T-helper 17 cell (primary cell): ENCODE results near the gene HBS1L. TPM values are rescaled to one million over a fixed set of nuclear protein-coding genes. Genes with fewer than 3 reads are reported as not detected.

ENCODE experiments used
- ATAC-seq: fragments of 150-1000 bp; cut with Tn5 transposase; 2 replicates; pipeline ENCODE4 v1.10.0; 2021; ENCODE audit warnings: mild to moderate bottlenecking, moderate library complexity
- DNase-seq, 3 donors: peaks; one replicate each; pipeline versions ENCODE4 v3.0.0 to v3.0.0-alpha.2; 2020 to 2021
- H3K9me3 ChIP-seq: one replicate; pipeline ENCODE4 v1.7.0; 2013; ENCODE audit warnings: low read length, mild to moderate bottlenecking; ENCODE audit not compliant: control insufficient read depth, poor library complexity, severe bottlenecking
- H3K27ac Mint-ChIP-seq: one replicate; pipeline ENCODE4 v1.8.0; 2022; ENCODE audit warnings: mild to moderate bottlenecking, moderate library complexity, mixed read lengths
- H3K27me3 Mint-ChIP-seq: one replicate; pipeline ENCODE4 v1.8.0; 2022; ENCODE audit warnings: mixed read lengths
- H3K36me3 Mint-ChIP-seq: one replicate; pipeline ENCODE4 v1.8.0; 2022; ENCODE audit warnings: low read depth, mixed read lengths
- H3K4me1 Mint-ChIP-seq: one replicate; pipeline ENCODE4 v1.8.0; 2022; ENCODE audit warnings: mild to moderate bottlenecking, mixed read lengths
- H3K4me3 Mint-ChIP-seq: one replicate; pipeline ENCODE4 v1.8.0; 2022; ENCODE audit warnings: mild to moderate bottlenecking, moderate library complexity, mixed read lengths
- total RNA-seq, 4 donors: library from RNA in 2 of 4; stranded (reverse) in 2 of 4; gene quantifications; one replicate each; pipeline ENCODE4 v1.2.3 and lab custom pipeline; 2022 to 2026

The HBS1L gene
- total RNA-seq, 2 donors from 2014 or later = 72.1 to 94.0 TPM

DNA sequence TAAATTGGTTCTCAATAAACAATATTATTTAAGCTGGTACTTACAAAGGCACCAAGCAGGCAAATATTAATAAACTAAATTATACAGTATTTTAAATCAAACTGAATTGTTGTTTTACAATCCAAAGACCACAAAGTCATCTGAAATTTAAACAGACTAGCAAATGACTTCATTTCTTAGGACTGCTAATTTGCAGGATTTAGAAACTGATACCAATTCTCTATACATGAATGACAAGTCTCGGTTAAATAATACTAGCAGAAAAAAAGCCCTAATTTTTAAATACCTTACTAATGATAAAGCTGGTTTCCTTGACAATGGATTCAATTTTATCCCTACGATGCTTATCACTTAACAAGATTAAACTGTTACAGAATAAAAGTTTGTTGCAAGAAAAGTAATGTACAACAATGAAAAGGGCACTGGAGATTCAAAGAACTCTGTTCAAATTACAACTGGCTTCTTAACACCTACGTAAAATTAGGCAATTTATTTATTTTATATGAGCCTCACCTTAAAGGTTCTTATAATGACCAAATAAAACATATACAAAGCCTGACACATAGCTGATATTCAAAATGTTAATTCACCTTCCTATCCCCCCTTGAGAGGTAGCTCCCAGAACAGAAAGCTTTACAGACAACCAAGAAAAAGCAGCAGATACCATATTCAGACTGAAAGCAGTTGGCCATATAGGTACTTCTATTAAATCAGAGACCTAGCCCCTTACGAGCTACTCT, 33.1 kb downstream of the HBS1L start:
- Mint-ChIP-seq H3K27ac (peak overlapping the region; percentile 6), H3K27me3 (no peaks in the 10 kb centered on the region), H3K36me3 (peaks cover 7% of the 10 kb centered on the region), H3K4me1 (peaks cover 25% of the 10 kb centered on the region), H3K4me3 (no peak overlapping the region)
- no peaks in the 10 kb centered on the region for H3K9me3 ChIP-seq
- ATAC-seq (no peak), DNase-seq (no peak)

- no peaks in the 10 kb centered on the region for H3K9me3 ChIP-seq
- Mint-ChIP-seq H3K27ac (no peak overlapping the region), H3K27me3 (no peaks in the 10 kb centered on the region), H3K4me3 (no peak overlapping the region), H3K4me1 (peaks cover 21% of the 10 kb centered on the region), H3K36me3 (peaks cover 3% of the 10 kb centered on the region)
- DNase-seq = no peak
- no peak for ATAC-seq
These were observed 35.7 kb downstream of the HBS1L start for GRCh38 chr6:135018941-135019340.

- Mint-ChIP-seq H3K36me3 (peaks cover 3% of the 10 kb centered on the region), H3K27me3 (no peaks in the 10 kb centered on the region), H3K4me1 (peaks cover 28% of the 10 kb centered on the region), H3K27ac (no peak overlapping the region), H3K4me3 (no peak overlapping the region)
- H3K9me3 ChIP-seq = no peaks in the 10 kb centered on the region
- no peak for DNase-seq
- ATAC-seq = no peak
These were observed 36.6 kb downstream of the HBS1L start for GRCh38 chr6:135018052-135018451.

- H3K27me3 Mint-ChIP-seq = no peaks in the 10 kb centered on the region
- peak; percentile 87 for ATAC-seq
- H3K36me3 Mint-ChIP-seq = peaks cover 5% of the 10 kb centered on the region
- peak overlapping the region; percentile 92 for H3K27ac Mint-ChIP-seq
- H3K4me3 Mint-ChIP-seq = peak overlapping the region; percentile 16
- no peak for DNase-seq
- peaks cover 34% of the 10 kb centered on the region for H3K4me1 Mint-ChIP-seq
- no peaks in the 10 kb centered on the region for H3K9me3 ChIP-seq
These were observed 40.2 kb downstream of the HBS1L start for GRCh38 chr6:135014353-135014832.

DNA sequence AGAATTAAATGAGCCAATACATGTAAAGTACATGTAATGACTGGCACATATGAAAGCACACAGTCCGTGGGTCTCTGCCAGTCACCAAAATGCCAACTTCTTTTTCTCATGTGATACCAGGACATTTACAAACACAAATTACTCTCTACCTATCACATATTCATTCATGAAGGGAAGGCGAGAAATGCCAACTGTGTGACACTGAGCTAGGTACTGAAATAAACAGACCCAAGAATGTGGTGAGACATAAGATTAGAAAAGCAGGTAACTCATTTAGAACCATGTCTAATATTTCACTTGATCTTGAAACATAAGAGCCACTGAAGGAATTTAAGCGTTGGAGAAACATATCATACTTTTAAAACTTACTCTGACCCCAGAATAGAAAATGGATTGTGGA, 41.4 kb downstream of the HBS1L start:
- DNase-seq (no peak), ATAC-seq (no peak)
- H3K4me1 Mint-ChIP-seq = peaks cover 37% of the 10 kb centered on the region
- peak overlapping the region; percentile 65 for H3K27ac Mint-ChIP-seq
- H3K27me3 Mint-ChIP-seq = no peaks in the 10 kb centered on the region
- H3K4me3 Mint-ChIP-seq = peak overlapping the region; percentile 7
- no peaks in the 10 kb centered on the region for H3K9me3 ChIP-seq
- peaks cover 4% of the 10 kb centered on the region for H3K36me3 Mint-ChIP-seq

DNA sequence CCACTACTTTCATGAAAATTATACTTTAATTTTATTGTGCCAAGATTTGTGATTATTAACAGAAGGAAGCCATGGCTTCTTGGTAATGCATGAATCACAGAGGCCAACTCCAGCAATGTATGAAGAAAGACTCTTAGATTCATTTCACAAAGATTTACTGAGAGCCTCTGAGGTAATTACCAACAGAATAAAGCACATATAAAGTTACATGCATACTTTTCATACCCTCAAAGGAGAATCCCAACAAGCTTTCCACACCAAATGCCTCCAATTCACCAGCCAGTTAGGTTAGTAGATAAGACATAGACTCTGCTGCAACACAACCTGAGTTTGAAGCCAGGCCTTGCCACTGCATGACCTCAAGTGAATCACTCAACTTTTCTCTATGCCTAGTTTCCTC, 41.9 kb downstream of the HBS1L start:
- Mint-ChIP-seq H3K27ac (peak overlapping the region; percentile 65), H3K36me3 (peaks cover 7% of the 10 kb centered on the region), H3K4me1 (peaks cover 42% of the 10 kb centered on the region), H3K4me3 (no peak overlapping the region), H3K27me3 (no peaks in the 10 kb centered on the region)
- ATAC-seq (no peak), DNase-seq (no peak)
- H3K9me3 ChIP-seq = no peaks in the 10 kb centered on the region

- no peaks in the 10 kb centered on the region for H3K9me3 ChIP-seq
- Mint-ChIP-seq H3K27me3 (no peaks in the 10 kb centered on the region), H3K36me3 (peaks cover 7% of the 10 kb centered on the region), H3K27ac (peak overlapping the region; percentile 65), H3K4me3 (no peak overlapping the region), H3K4me1 (peaks cover 45% of the 10 kb centered on the region)
- no peak for DNase-seq
- no peak for ATAC-seq
These were observed 42.3 kb downstream of the HBS1L start for GRCh38 chr6:135012349-135012748.

DNA sequence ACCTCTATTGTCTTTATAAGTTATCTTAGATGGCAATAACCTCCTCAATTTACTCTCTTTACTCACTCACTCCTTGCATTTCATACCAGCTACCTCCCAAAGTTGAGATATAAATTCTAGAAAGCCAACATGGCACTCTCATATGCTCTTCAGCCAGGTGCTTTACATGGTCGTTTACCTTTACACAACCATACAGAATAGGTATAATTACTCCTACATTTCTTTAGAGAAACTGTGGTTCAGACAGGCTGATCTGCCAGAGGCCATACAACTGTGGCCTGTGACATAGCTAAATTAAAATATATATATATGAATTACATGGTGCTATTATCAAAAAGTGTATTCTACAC, 45.7 kb downstream of the HBS1L start:
- H3K4me3 Mint-ChIP-seq = no peak overlapping the region
- no peak for DNase-seq
- no peaks in the 10 kb centered on the region for H3K27me3 Mint-ChIP-seq
- no peaks in the 10 kb centered on the region for H3K9me3 ChIP-seq
- ATAC-seq = no peak
- peak overlapping the region; percentile 14 for H3K27ac Mint-ChIP-seq
- H3K4me1 Mint-ChIP-seq = peaks cover 36% of the 10 kb centered on the region
- peaks cover 7% of the 10 kb centered on the region for H3K36me3 Mint-ChIP-seq

DNA sequence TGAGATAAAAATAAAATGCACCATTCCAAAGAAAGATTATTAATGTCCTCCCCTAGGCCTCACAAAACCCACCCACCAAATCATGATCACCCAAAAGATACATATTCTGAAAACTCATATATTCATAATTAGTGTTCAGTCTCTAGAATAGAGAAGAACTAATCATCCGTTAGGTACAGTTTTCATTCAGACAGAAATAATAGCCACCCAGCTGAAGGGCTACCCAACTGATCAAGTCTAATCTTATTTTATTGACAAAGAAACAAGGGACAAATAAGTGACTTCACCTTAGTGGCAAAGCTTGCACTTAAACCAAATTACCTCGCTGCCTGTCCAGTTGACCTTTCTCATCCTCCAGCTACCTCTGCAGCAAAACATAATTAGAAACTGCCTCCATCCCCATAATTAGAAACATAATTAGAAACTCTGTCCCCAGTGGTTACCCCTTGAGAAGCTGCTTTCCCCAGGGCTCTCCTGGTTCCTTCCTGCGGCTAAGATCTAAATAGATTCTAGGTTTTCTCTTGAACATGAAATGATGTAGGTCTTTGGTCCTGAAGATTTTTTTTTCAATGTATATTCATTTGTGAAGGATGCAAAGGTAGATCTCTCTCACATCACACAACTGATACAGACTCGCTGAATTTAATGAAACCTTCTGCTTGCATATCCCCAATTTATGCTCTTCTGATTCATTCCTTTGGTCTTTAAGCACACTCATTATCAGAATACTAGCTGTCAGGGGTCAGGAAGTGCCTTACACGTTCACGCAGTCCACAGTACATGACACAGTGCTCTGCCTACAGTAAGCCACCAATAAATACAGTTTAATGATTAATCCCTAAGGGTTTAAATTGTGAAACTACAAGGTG, 46.3 kb downstream of the HBS1L start:
- peaks cover 7% of the 10 kb centered on the region for H3K36me3 Mint-ChIP-seq
- ATAC-seq (no peak), DNase-seq (no peak)
- H3K27ac Mint-ChIP-seq = peak overlapping the region; percentile 43
- no peaks in the 10 kb centered on the region for H3K9me3 ChIP-seq
- no peak overlapping the region for H3K4me3 Mint-ChIP-seq
- H3K4me1 Mint-ChIP-seq = peaks cover 32% of the 10 kb centered on the region
- no peaks in the 10 kb centered on the region for H3K27me3 Mint-ChIP-seq

DNA sequence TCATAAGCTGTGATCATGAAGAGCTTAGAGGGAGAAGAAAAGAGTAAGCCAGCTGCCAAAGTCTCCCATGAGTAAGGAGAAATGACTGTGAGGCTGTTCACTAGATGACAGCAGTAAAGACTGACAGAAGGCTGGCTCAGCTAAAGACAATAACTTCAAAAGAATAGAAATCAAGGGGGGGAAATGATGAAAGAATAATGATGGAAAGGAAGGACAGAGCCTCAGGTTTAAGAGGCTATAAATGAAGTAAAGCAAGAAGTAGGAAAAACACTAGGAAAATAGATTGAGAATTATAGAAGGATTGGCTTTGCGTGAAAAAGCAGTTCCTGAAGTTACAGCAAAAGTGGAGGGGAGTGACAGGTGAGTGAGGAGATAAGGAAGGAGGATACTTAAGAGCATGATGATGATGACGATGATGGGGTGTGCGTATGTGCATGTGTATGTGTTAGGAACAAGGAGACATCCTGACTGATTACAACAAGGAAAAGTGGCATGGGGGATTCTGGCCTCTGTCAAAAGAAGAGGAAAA, 48.2 kb downstream of the HBS1L start:
- peaks cover 7% of the 10 kb centered on the region for H3K36me3 Mint-ChIP-seq
- ATAC-seq (no peak), DNase-seq (no peak)
- H3K27ac Mint-ChIP-seq = no peak overlapping the region
- H3K4me3 Mint-ChIP-seq = no peak overlapping the region
- no peaks in the 10 kb centered on the region for H3K27me3 Mint-ChIP-seq
- no peaks in the 10 kb centered on the region for H3K9me3 ChIP-seq
- peaks cover 20% of the 10 kb centered on the region for H3K4me1 Mint-ChIP-seq

GRCh38 chr6:135004399-135004798, 50.2 kb downstream of the HBS1L start:
- Mint-ChIP-seq H3K27ac (no peak overlapping the region), H3K36me3 (peaks cover 5% of the 10 kb centered on the region), H3K27me3 (no peaks in the 10 kb centered on the region), H3K4me1 (peaks cover 18% of the 10 kb centered on the region), H3K4me3 (no peak overlapping the region)
- ATAC-seq (no peak), DNase-seq (no peak)
- H3K9me3 ChIP-seq = no peaks in the 10 kb centered on the region

- H3K36me3 Mint-ChIP-seq = peaks cover 3% of the 10 kb centered on the region
- DNase-seq (no peak), ATAC-seq (peak; percentile 49)
- no peak overlapping the region for H3K27ac Mint-ChIP-seq
- H3K9me3 ChIP-seq = no peaks in the 10 kb centered on the region
- H3K27me3 Mint-ChIP-seq = no peaks in the 10 kb centered on the region
- H3K4me3 Mint-ChIP-seq = no peak overlapping the region
- H3K4me1 Mint-ChIP-seq = peaks cover 8% of the 10 kb centered on the region
These were observed 51.5 kb downstream of the HBS1L start for GRCh38 chr6:135002974-135003703.
